Stimulated activated CD4-positive, alpha-beta T cell treated with anti-CD3 and anti-CD28 coated beads, Interleukin-12 subunit alpha, Interleukin-12 subunit beta, amount 100 ng/mL, for 4 hours (primary cell): ENCODE measurements around the gene ULK4.
"Not testable (repeated sequence)": the region's sequence is repeated elsewhere in the genome, so short reads cannot be mapped to it uniquely, and the experiment has no call there.

Source experiments
- DNase-seq: peaks from one replicate; pipeline ENCODE4 v3.0.0-alpha.2; 2020

ULK4 gene

GRCh38 chr3:41961751-41962679 lies at the start of gene ULK4:
Gene ULK4 (minus strand): TSS chr3:41962103. CDS start chr3:41954759, 7,344 bp downstream.
- DNase-seq: peak; percentile 86

DNA sequence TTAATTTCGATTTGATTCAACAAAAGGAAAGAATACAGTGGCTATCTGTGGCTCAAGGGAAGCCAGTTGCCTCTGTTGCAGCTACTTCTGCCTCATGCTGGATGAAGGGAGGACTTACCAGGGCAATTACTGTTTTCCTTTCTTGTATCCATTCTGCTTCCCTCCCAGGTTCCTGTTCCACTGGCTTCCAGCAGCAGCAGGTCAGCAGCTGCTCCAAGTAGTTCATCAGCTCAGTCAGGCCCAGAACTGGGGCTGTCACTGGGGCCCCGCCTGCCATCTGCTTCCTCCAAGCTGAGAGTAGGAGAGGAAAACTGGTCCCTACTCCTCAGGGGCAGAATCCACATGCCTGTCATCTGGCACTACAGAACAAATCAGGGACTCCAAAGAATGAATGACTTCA lies 48.6 kb upstream of the ULK4 start:
- no peak for DNase-seq

GRCh38 chr3:42009456-42009855 lies 47.6 kb upstream of the ULK4 start:
- DNase-seq: no peak

GRCh38 chr3:42007785-42008184 lies 45.9 kb upstream of the ULK4 start:
- DNase-seq: no peak

DNA sequence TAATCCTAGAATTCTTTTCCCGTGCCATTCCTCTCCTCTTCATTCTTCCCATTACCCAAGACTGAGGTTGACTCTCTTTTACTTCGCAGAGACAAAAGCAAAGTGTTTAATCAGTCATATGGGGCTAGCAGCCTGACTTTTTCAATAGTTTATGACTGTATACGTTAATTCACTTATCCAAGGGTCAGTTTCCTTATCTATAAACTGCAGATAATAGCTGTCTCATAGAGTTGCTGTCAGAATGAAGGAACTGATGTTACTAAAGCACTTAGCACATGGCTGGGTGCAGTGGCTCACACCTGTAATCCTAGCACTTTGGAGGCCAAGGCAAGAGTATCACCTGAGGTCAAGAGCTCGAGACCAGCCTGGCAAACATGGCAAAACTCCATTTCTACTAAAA lies 43.5 kb upstream of the ULK4 start:
- no peak for DNase-seq

GRCh38 chr3:42002790-42003189 lies 40.9 kb upstream of the ULK4 start:
- no peak for DNase-seq

- no peak for DNase-seq
These were observed 39.9 kb upstream of the ULK4 start for GRCh38 chr3:42001777-42002176.

- DNase-seq: no peak
These were observed 38.0 kb upstream of the ULK4 start for GRCh38 chr3:41999909-42000308.

- no peak for DNase-seq
These were observed 36.0 kb upstream of the ULK4 start for GRCh38 chr3:41997702-41998550.

- DNase-seq: no peak
These were observed 29.5 kb upstream of the ULK4 start for GRCh38 chr3:41991437-41991836.

DNA sequence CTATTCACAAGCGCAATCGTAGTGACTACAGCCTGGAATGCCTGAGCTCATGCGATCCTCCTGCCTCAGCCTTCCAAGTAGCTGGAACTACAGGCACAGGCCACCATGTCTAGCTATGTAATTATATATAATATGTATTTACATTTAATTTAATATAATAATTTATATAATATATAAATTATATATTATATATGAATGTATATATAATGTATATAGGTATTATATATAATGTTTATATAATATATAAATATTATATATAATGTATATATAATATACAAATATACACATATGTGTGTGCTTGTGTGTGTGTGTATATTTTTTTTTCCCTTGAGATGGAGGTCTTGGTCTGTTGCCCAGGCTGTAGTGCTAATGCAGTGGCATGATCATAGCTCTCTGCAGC lies 27.6 kb upstream of the ULK4 start:
- DNase-seq: no peak

DNA sequence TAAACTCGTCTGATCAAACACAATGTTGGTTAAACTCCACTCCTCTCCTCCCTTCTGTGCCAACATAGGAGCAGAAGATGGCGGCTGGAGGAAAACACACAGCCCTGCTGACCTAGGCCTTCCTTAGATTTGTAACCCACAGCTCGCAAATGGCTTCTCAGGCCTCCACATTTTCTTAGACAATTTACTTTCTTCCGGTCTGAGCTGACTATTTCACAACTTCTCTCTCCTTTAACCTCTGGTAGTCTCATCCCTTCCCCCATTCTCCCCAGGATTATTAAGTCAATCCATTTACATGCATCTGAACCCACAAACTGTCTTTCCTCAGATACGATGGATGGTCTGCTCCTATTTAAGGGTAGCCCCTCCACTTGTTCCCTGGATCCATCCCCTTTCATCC lies 25.7 kb upstream of the ULK4 start:
- DNase-seq: no peak

DNA sequence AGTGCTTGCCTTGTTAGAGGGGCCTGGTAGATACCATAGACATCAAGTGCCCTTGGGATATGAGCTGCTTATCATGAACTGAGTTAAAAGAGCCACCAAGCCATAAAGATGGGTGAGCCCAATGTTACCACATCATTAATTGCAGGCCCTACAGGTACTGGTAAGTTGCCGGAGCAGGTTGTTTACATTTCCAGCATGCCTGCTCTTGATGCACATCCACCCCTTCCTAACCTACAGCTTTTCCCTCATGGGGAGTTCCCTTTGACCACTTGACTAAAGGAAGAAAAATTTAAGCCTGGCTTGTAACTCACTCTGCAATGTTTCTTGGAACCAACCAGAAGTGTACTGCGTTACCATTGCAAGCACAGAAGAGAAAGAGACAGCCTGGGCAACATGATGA lies 24.7 kb upstream of the ULK4 start:
- DNase-seq: no peak

DNA sequence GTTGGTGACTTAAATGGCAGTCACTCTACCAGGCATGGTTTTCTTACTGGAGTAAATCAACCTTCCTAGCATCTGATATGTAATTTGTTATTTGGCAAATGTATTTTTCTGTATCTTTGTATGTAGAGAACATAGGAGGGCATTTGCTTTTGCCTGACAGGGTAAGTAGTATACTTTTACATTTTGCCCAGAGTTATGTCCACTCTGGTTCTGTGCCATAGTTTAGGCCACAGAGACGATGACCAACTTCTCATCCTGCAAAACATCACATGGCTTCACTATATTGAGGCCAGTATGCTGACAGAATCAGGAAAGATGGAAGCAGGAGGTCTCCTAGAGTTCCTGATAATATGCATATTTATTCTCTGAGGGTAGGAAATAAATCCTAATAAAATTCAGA lies 23.1 kb upstream of the ULK4 start:
- DNase-seq: no peak

DNA sequence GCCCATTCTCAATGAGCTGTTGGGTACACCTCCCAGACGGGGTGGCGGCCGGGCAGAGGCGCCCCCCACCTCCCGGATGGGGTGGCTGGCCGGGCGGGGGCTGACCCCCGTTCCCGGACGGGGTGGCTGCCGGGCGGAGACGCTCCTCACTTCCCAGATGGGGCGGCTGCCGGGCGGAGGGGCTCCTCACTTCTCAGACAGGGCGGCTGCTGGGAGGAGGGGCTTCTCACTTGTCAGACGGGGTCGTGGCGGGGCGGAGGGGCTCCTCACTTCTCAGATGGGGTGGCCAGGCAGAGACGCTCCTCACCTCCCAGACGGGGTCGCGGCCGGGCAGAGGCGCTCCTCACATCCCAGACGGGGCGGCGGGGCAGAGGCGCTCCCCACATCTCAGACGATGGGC lies 21.2 kb upstream of the ULK4 start:
- DNase-seq: not testable (repeated sequence)

- DNase-seq: not testable (repeated sequence)
These were observed 15.5 kb upstream of the ULK4 start for GRCh38 chr3:41977401-41977800.

- no peak for DNase-seq
These were observed 13.7 kb upstream of the ULK4 start for GRCh38 chr3:41975416-41976103.

DNA sequence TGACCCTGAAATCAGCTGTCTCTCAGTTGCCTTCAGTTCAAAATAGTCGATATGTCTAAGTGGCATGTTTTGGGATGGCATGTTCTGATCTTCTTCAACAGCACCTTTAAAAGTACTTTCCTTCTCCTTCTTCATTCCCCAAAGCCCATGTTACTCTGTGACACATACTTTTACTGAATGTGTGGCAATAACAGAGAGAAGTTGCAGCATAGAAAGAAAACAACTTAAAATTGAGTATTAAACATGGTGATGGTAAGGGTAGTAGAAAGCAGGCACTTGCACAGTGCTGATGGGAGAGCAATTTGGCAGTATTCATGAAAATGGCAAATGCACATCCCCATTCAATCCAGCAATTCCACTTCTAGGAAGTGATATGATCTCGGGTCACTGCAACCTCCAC lies 12.3 kb upstream of the ULK4 start:
- no peak for DNase-seq

DNA sequence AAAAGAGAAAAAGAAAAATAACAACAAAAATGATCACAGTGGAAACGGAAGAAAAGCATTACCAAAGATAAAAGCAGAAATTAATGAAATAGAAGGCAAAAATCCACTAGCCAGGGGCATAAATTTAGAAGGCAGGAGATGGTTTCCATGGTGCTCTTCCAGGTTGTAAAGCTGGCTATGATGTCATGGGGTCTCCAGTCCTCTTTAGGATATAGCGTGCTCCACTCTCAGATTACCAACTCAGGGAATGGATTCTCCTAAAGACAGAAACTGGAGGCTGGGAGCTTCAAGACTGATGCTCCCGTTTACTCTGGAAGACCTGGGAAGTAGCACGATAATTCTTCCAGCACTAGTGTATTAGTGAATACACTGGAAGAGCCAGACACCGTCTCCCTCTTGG lies 10.9 kb upstream of the ULK4 start:
- DNase-seq: no peak

GRCh38 chr3:41966206-41966605 lies 4.3 kb upstream of the ULK4 start:
- DNase-seq: no peak

DNA sequence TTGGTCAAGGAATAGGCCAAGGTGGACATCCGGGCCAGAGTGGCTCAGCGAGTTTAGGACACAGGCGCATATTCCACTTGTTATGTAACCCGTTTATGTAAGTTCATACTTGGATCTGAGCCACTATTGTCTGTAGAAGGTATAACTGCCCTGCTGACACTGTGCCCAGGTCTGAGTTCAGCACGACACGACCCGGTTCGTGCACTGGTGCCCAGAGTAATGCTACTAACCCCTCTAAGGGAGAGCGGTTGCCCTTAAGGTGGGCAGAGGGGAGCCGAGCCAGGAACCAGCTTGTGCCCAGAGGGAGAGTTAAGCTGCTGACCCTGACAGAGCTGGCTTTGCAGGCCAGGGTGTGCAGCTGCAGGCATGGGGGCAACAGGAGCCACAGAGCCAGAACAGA lies 1.9 kb upstream of the ULK4 start:
- DNase-seq: no peak

- DNase-seq: peak; percentile 39
These were observed 815 bp downstream of the ULK4 start for GRCh38 chr3:41960826-41961750.
